ENCODE measurements around the gene TNFRSF1B.

Gene TNFRSF1B

GRCh38 chr1:12129624-12130023 is 37.2 kb upstream of the TNFRSF1B start (continued):
- no peak for TF ChIP-seq ZBTB10 (tag by site-specific recombination; IDR thresholded peaks at IDR 0.05)
- TF ChIP-seq BCL11A (tag by site-specific recombination; IDR thresholded peaks at IDR 0.05; ENCODE audit: low read depth): no peak
- no peak for TF ChIP-seq HOXC10 (CRISPR knock-in tag; IDR thresholded peaks at IDR 0.05)
- TF ChIP-seq ZNF16 (tag by site-specific recombination; IDR thresholded peaks at IDR 0.05; ENCODE audit: low read depth): no peak
- TF ChIP-seq ZFP41 (tag by site-specific recombination; IDR thresholded peaks at IDR 0.05; ENCODE audit: borderline replicate concordance): no peak
- TF ChIP-seq PBX3 (CRISPR knock-in tag; IDR thresholded peaks at IDR 0.05): no peak
- peak; percentile 91 for TF ChIP-seq ZNF629 (tag by site-specific recombination; IDR thresholded peaks at IDR 0.05)
- TF ChIP-seq RBAK (tag by site-specific recombination; IDR thresholded peaks at IDR 0.05): no peak
- TF ChIP-seq ZNF639 (tag by site-specific recombination; IDR thresholded peaks at IDR 0.05): peak; percentile 62; the same call in 1 of the 2 replicates
- no peak for TF ChIP-seq SALL2 (tag by site-specific recombination; IDR thresholded peaks at IDR 0.05; ENCODE audit: borderline replicate concordance)
- no peak for TF ChIP-seq ZSCAN18 (tag by site-specific recombination; IDR thresholded peaks at IDR 0.05)
- no peak for TF ChIP-seq ZNF692 (tag by site-specific recombination; IDR thresholded peaks at IDR 0.05)
- TF ChIP-seq ZNF658 (tag by site-specific recombination; IDR thresholded peaks at IDR 0.05): no peak
- no peak for TF ChIP-seq TRIM28 (IDR thresholded peaks at IDR 0.05; ENCODE audit: borderline replicate concordance, low read length)
- no peak for TF ChIP-seq ZFP3 (tag by site-specific recombination; IDR thresholded peaks at IDR 0.05; ENCODE audit: low read depth)
- TF ChIP-seq SCRT1 (tag by site-specific recombination; IDR thresholded peaks at IDR 0.05; ENCODE audit: borderline replicate concordance): no peak
- no peak for TF ChIP-seq ZFHX2 (tag by site-specific recombination; conservative IDR thresholded peaks at IDR 0.05)
- no peak for TF ChIP-seq ZBTB1 (tag by site-specific recombination; IDR thresholded peaks at IDR 0.05)
- TF ChIP-seq ZNF169 (tag by site-specific recombination; IDR thresholded peaks at IDR 0.05): no peak
- TF ChIP-seq INSM2 (tag by site-specific recombination; IDR thresholded peaks at IDR 0.05): peak; percentile 78
- no peak for TF ChIP-seq ZNF398 (tag by site-specific recombination; IDR thresholded peaks at IDR 0.05)
- no peak for TF ChIP-seq HOXA7 (CRISPR knock-in tag; IDR thresholded peaks at IDR 0.05; ENCODE audit: borderline replicate concordance)
- no peak for TF ChIP-seq ZSCAN30 (tag by site-specific recombination; IDR thresholded peaks at IDR 0.05)
- TF ChIP-seq GLIS1 (tag by site-specific recombination; IDR thresholded peaks at IDR 0.05): peak; percentile 61; the same call in 1 of the 2 replicates
- TF ChIP-seq ZNF423 (tag by site-specific recombination; IDR thresholded peaks at IDR 0.05): no peak
- TF ChIP-seq SP7 (tag by site-specific recombination; IDR thresholded peaks at IDR 0.05): peak; percentile 87
- no peak for TF ChIP-seq ZNF626 (tag by site-specific recombination; IDR thresholded peaks at IDR 0.05)
- TF ChIP-seq TCF7L2 (IDR thresholded peaks at IDR 0.05; ENCODE audit: borderline replicate concordance, low read depth, low read length): no peak

Measured in HEK293 (cell line).